ENCODE measurements around the gene TSEN15.

DNA sequence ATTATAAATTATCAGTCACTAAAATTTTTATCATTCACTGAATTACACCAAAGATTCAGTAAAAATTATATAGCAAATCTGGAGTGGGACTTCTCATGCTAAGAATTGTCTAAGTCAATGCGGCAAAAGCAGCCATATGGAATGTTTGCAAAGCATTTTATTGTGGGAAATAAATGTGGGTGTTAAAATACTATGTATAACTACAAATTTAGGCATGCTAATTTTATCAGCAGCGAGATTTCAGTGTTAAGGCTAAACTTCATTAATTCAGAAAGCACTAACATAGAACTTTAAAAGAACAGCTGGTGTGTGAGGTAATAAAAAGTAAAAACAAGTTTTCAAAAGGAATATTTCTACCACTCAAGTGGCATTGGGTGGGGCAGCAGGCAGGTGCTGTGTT is 35.4 kb upstream of the TSEN15 start:
- TF ChIP-seq, protein P1, sequence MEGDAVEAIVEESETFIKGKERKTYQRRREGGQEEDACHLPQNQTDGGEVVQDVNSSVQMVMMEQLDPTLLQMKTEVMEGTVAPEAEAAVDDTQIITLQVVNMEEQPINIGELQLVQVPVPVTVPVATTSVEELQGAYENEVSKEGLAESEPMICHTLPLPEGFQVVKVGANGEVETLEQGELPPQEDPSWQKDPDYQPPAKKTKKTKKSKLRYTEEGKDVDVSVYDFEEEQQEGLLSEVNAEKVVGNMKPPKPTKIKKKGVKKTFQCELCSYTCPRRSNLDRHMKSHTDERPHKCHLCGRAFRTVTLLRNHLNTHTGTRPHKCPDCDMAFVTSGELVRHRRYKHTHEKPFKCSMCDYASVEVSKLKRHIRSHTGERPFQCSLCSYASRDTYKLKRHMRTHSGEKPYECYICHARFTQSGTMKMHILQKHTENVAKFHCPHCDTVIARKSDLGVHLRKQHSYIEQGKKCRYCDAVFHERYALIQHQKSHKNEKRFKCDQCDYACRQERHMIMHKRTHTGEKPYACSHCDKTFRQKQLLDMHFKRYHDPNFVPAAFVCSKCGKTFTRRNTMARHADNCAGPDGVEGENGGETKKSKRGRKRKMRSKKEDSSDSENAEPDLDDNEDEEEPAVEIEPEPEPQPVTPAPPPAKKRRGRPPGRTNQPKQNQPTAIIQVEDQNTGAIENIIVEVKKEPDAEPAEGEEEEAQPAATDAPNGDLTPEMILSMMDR (IDR thresholded peaks at IDR 0.05; ENCODE audit: low read depth, low read length, poor library complexity, severe bottlenecking) = no peak
- no peak for TF ChIP-seq EZH2phosphoT487 (IDR thresholded peaks at IDR 0.05; ENCODE audit: borderline replicate concordance, low read length)
